Measurements from ENCODE around the gene MANF. TPM values are rescaled to one million over a fixed set of nuclear protein-coding genes. Genes with fewer than 3 reads are reported as not detected.
"Not testable (repeated sequence)": the region's sequence is repeated elsewhere in the genome, so short reads cannot be mapped to it uniquely, and the experiment has no call there.

The MANF gene
- total RNA-seq, 4 donors from 2014 or later = 9.8 to 28.4 (median 23.0) TPM

GRCh38 chr3:51386159-51386851, 1.2 kb downstream of the MANF start:
- WGBS, 2 donors = 28 to 34% methylated on average over 8 of the region's 8 CpGs
- TF ChIP-seq POLR2A (IDR thresholded peaks at IDR 0.05) = no peak
- no peak for TF ChIP-seq EP300 (IDR thresholded peaks at IDR 0.05)
- no peak for TF ChIP-seq CTCF (IDR thresholded peaks at IDR 0.05)
- DNase-seq (ENCODE audit: low spot score in 2 of 2) = no peak
- H3K9me3 ChIP-seq = no peaks in the 10 kb centered on the region
- H3K4me1 ChIP-seq = peaks cover 0 to 60% (median 26%) of the 10 kb centered on the region in 4 donors
- peak overlapping the region in 3 of 4 donors; percentile 65 to 85 (median 77) for H3K4me3 ChIP-seq
- peaks cover 0 to 36% (median 7%) of the 10 kb centered on the region in 3 donors for H3K36me3 ChIP-seq
- H3K27ac ChIP-seq = peak overlapping the region in 3 of 4 donors; percentile 86 to 93 (median 93)
- H3K27me3 ChIP-seq = no peaks in the 10 kb centered on the region

GRCh38 chr3:51386852-51387229, 1.8 kb downstream of the MANF start:
- Histone ChIP-seq H3K36me3 (peaks cover 0 to 36% (median 7%) of the 10 kb centered on the region in 3 donors), H3K27ac (no peak overlapping the region), H3K4me1 (peaks cover 0 to 62% (median 27%) of the 10 kb centered on the region in 4 donors), H3K4me3 (no peak overlapping the region), H3K27me3 (no peaks in the 10 kb centered on the region), H3K9me3 (no peaks in the 10 kb centered on the region)
- WGBS, 2 donors = 82 to 93% methylated on average over 5 of the region's 5 CpGs
- DNase-seq (ENCODE audit: low spot score in 2 of 2) = no peak
- TF ChIP-seq EP300 (IDR thresholded peaks at IDR 0.05) (no peak), CTCF (IDR thresholded peaks at IDR 0.05) (no peak)

DNA sequence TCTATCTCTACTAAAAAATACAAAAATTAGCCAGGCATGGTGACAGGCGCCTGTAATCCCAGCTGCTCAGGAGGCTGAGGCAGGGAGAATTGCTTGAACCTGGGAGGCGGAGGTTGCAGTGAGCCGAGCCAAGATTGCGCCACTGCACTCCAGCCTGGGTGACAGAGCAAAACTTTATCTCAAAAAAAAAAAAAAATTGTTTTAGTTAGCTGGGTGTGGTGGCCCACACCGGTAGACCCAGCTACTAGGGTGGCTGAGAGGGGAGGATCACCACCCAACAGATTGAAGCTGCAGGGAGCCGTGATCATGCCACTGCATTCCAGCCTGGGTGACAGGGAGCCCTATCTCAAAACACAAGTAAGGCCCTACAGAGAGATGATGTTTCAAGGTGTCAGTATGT, 2.2 kb downstream of the MANF start:
- not testable (repeated sequence) for H3K27me3 ChIP-seq; H3K9me3 ChIP-seq; H3K27ac ChIP-seq; DNase-seq (ENCODE audit: low spot score in 2 of 2); H3K4me3 ChIP-seq
- 85 to 86% methylated on average over 6 of the region's 6 CpGs for WGBS, 2 donors
- Histone ChIP-seq H3K36me3 (peaks cover 0 to 41% (median 7%) of the 10 kb centered on the region in 3 donors), H3K4me1 (peaks cover 0 to 67% (median 32%) of the 10 kb centered on the region in 4 donors)

DNA sequence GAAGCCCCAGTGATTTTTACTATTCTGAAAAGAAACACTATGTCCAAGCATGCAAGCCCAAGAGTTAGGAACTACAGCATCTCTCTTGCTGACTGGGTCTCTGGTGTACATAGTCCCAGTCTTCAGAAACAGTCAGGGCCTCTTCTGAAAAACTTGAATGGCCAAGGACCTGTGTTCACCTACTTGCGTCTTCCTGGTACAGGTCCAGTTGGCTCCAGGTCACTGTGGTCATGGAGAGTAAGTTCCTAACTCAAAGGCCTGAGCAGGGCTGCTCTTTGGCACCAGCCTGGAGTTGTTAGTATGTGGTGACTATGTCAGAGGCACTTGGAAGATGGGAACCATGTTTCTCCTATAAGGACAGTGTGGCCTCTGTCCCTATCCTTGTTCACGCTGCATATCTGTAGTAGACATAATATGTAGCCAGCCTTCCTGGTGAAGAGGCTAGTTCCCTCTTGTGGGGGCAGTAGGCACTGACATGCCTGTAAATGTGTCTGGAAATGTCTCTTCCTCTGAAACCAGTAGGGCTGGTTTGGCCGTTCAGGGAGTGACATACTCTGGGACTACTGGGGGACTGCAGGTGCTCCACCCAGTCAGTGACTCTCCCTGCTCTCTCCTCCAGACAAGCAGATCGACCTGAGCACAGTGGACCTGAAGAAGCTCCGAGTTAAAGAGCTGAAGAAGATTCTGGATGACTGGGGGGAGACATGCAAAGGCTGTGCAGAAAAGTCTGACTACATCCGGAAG, 3.4 kb downstream of the MANF start:
- Histone ChIP-seq H3K9me3 (no peaks in the 10 kb centered on the region), H3K27ac (no peak overlapping the region), H3K4me3 (no peak overlapping the region), H3K4me1 (peaks cover 0 to 73% (median 41%) of the 10 kb centered on the region in 4 donors), H3K27me3 (no peaks in the 10 kb centered on the region), H3K36me3 (peaks cover 0 to 53% (median 7%) of the 10 kb centered on the region in 3 donors)
- DNase-seq (ENCODE audit: low spot score in 2 of 2) = no peak
- no peak for TF ChIP-seq POLR2A (IDR thresholded peaks at IDR 0.05)
- TF ChIP-seq CTCF (IDR thresholded peaks at IDR 0.05) = no peak
- no peak for TF ChIP-seq EP300 (IDR thresholded peaks at IDR 0.05)
- 68 to 70% methylated on average over 6 of the region's 6 CpGs for WGBS, 2 donors

DNA sequence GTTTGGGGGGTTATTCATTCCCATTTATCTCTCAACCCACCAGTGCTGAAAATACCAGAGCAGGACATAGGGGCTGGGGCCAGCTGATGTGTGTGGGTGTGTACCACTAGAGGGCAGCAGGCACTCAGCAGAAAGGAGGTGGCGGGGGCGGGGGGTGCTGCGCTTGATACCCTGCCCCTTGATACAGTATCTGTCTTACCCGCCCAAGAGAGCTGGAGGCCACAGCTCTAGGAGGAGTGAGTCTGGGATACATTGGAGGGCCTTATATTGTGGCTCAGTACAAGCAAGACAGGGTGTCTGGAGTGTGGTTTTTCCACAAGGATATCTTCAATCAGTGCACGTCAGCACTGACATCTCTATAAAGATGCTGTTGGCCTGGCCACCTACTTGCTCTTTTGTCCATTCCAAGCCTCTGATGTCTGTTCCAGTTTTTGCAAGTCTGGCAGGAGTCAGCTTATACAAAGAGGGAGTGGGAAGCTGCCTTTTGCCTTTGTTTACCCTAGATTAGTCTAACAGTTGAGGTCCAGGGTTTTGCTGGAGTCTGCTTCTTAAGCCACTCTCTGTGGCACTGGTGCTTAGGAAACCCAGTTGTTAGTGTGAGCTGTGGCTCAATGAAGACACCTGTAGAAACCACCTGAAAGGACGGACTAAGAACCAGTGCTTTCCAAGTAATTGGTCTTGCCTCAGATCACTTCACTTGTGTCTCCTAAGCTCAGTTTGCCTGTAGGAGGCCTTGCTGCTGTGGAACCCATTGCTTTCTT, 4.5 kb downstream of the MANF start:
- WGBS, 2 donors = 44 to 65% methylated on average over 6 of the region's 6 CpGs
- TF ChIP-seq POLR2A (IDR thresholded peaks at IDR 0.05) = no peak
- no peak for TF ChIP-seq EP300 (IDR thresholded peaks at IDR 0.05)
- TF ChIP-seq CTCF (IDR thresholded peaks at IDR 0.05) = peak; percentile 43 to 69 (median 53)
- H3K36me3 ChIP-seq = peaks cover 0 to 64% (median 13%) of the 10 kb centered on the region in 3 donors
- H3K9me3 ChIP-seq = no peaks in the 10 kb centered on the region
- peak overlapping the region in 1 of 4 donors; percentile 10 for H3K27ac ChIP-seq
- peaks cover 0 to 73% (median 38%) of the 10 kb centered on the region in 4 donors for H3K4me1 ChIP-seq
- no peaks in the 10 kb centered on the region for H3K27me3 ChIP-seq
- peak in 1 of 2 donors; percentile 32 for DNase-seq (ENCODE audit: low spot score in 2 of 2)
- no peak overlapping the region for H3K4me3 ChIP-seq

All from tibial nerve (tissue), 4 donors.